ENCODE results near the gene BCAS1. TPM values are rescaled to one million over a fixed set of nuclear protein-coding genes. Genes with fewer than 3 reads are reported as not detected.

Gene BCAS1
- total RNA-seq, 1 experiment from 2014 or later, result 3.1 TPM

- Histone ChIP-seq H3K36me3 (ENCODE audit: control insufficient read depth, insufficient read depth, low read length) (no peaks in the 10 kb centered on the region), H3K27ac (ENCODE audit: low read length) (no peak overlapping the region), H3K4me3 (ENCODE audit: low read depth in 2 of 2, low read length in 2 of 2) (no peak overlapping the region), H3K27me3 (ENCODE audit: control insufficient read depth, insufficient read depth, low read length) (no peaks in the 10 kb centered on the region), H3K9me3 (ENCODE audit: control insufficient read depth, insufficient read depth, low read depth, low read length) (no peaks in the 10 kb centered on the region), H3K4me1 (ENCODE audit: control insufficient read depth, insufficient read depth, low read length) (0 out of 2 replicates have a peak, but pooled peaks cover 2% of the 10 kb centered on the region)
- intact Hi-C loops (cut with micrococcal nuclease; ENCODE audit: unreplicated experiment) (no loop called here), in situ Hi-C loops (cut with HindIII; ENCODE audit: low pct_unique_long_range_greater_than_20kb, low sequenced_read_pairs) (no loop called here)
- DNase-seq (ENCODE audit: low read depth, low spot score), result no peak
- no TSS peak for BruUV-seq (replicated peaks)
- ATAC-seq, result no peak
- ChIA-PET POLR2A (no interaction called here), CTCF (no interaction called here)
- no peak for TF ChIP-seq SIN3A (IDR thresholded peaks at IDR 0.05; ENCODE audit: borderline replicate concordance, insufficient read depth, low read depth, low read length)
- TF ChIP-seq TCF7L2 (IDR thresholded peaks at IDR 0.05; ENCODE audit: low read depth, low read length), result no peak
- TF ChIP-seq REST (IDR thresholded peaks at IDR 0.05; ENCODE audit: insufficient read depth in 1 of 2, low read depth in 2 of 2, low read length in 1 of 2), result no peak
- TF ChIP-seq POLR2AphosphoS5 (IDR thresholded peaks at IDR 0.05; ENCODE audit: low read depth, low read length), result no peak
- no peak for TF ChIP-seq CTCF (IDR thresholded peaks at IDR 0.05)
Observed at GRCh38 chr20:54113566-54113965, 43.2 kb upstream of the BCAS1 start.

GRCh38 chr20:54112221-54112884 lies 42.0 kb upstream of the BCAS1 start:
- ChIA-PET CTCF (no interaction called here), POLR2A (no interaction called here)
- no peak for DNase-seq (ENCODE audit: low read depth, low spot score)
- in situ Hi-C loops (cut with HindIII; ENCODE audit: low pct_unique_long_range_greater_than_20kb, low sequenced_read_pairs) (no loop called here), intact Hi-C loops (cut with micrococcal nuclease; ENCODE audit: unreplicated experiment) (no loop called here)
- H3K4me3 ChIP-seq (ENCODE audit: low read depth in 2 of 2, low read length in 2 of 2), result no peak overlapping the region
- BruUV-seq (replicated peaks), result no TSS peak
- H3K27ac ChIP-seq (ENCODE audit: low read length), result no peak overlapping the region
- H3K4me1 ChIP-seq (ENCODE audit: control insufficient read depth, insufficient read depth, low read length), result 0 out of 2 replicates have a peak, but pooled peaks cover 2% of the 10 kb centered on the region
- no peak for ATAC-seq
- no peaks in the 10 kb centered on the region for H3K9me3 ChIP-seq (ENCODE audit: control insufficient read depth, insufficient read depth, low read depth, low read length)
- TF ChIP-seq POLR2AphosphoS5 (IDR thresholded peaks at IDR 0.05; ENCODE audit: low read depth, low read length), result no peak
- no peak for TF ChIP-seq TCF7L2 (IDR thresholded peaks at IDR 0.05; ENCODE audit: low read depth, low read length)
- no peak for TF ChIP-seq CTCF (IDR thresholded peaks at IDR 0.05)
- TF ChIP-seq SIN3A (IDR thresholded peaks at IDR 0.05; ENCODE audit: borderline replicate concordance, insufficient read depth, low read depth, low read length), result no peak
- TF ChIP-seq REST (IDR thresholded peaks at IDR 0.05; ENCODE audit: insufficient read depth in 1 of 2, low read depth in 2 of 2, low read length in 1 of 2), result no peak
- no peaks in the 10 kb centered on the region for H3K36me3 ChIP-seq (ENCODE audit: control insufficient read depth, insufficient read depth, low read length)
- H3K27me3 ChIP-seq (ENCODE audit: control insufficient read depth, insufficient read depth, low read length), result no peaks in the 10 kb centered on the region

Measured in Panc1 (cell line).